WTC11 (cell line): ENCODE data around the gene PRDX1. TPM values are rescaled to one million over a fixed set of nuclear protein-coding genes. Genes with fewer than 3 reads are reported as not detected.

Experiments used
- ATAC-seq: fragments of 200-7000 bp; cut with Tn5 transposase; 2 replicates; pipeline ENCODE4 v1.10.0; 2021; ENCODE audit warnings: mild to moderate bottlenecking, moderate library complexity
- CTCF ChIA-PET: fragments of 300-600 bp; sonication (Branson Sonifier 250); formaldehyde crosslinking; loops from one replicate; lab custom pipeline; 2021; ENCODE audit warnings: antibody characterized with exemption; lab: Charles Lee
- POLR2A ChIA-PET: fragments of 350-600 bp; sonication (Branson Sonifier 250); formaldehyde crosslinking; loops from one replicate; lab custom pipeline; 2021; ENCODE audit warnings: antibody characterized with exemption; lab: Charles Lee
- DNase-seq: peaks from one replicate; pipeline ENCODE4 v3.0.0; 2021; ENCODE audit warnings: low spot score
- H3K27ac Mint-ChIP-seq: 2 replicates; pipeline ENCODE4 v1.8.0; 2021; ENCODE audit warnings: mixed read lengths
- H3K27me3 Mint-ChIP-seq: 2 replicates; pipeline ENCODE4 v1.8.0; 2021; ENCODE audit warnings: low read depth, mild to moderate bottlenecking, moderate library complexity, mixed read lengths
- H3K36me3 Mint-ChIP-seq: 2 replicates; pipeline ENCODE4 v1.8.0; 2021; ENCODE audit warnings: mixed read lengths
- H3K4me1 Mint-ChIP-seq: 2 replicates; pipeline ENCODE4 v1.8.0; 2022; ENCODE audit warnings: mixed read lengths
- H3K4me3 Mint-ChIP-seq: 2 replicates; pipeline ENCODE4 v1.8.0; 2021; ENCODE audit warnings: mild to moderate bottlenecking, moderate library complexity, mixed read lengths
- H3K9me3 Mint-ChIP-seq: 2 replicates; pipeline ENCODE4 v1.8.0; 2021; ENCODE audit warnings: mixed read lengths
- HMGA2 ChIP-seq: fragments of 250-450 bp; sonication (Bioruptor Pico); IDR thresholded peaks from 2 replicates; pipeline ENCODE4 v1.4.0; 2021; ENCODE audit warnings: mild to moderate bottlenecking, moderate library complexity
- MXD4 ChIP-seq: fragments of 250-450 bp; sonication (Bioruptor Pico); IDR thresholded peaks from 2 replicates; pipeline ENCODE4 v1.8.0; 2021; ENCODE audit warnings: mild to moderate bottlenecking, moderate library complexity, borderline replicate concordance
- SMAD4 ChIP-seq: sonication (generic); formaldehyde crosslinking; IDR thresholded peaks from 2 replicates; pipeline ENCODE4 v1.8.0; 2022; ENCODE audit warnings: mild to moderate bottlenecking, missing genetic modification reagents
- TCF7 ChIP-seq: sonication (generic); formaldehyde crosslinking; IDR thresholded peaks from 2 replicates; pipeline ENCODE4 v1.8.0; 2022; ENCODE audit warnings: mild to moderate bottlenecking, low read depth, missing genetic modification reagents, moderate library complexity
- TEAD1 ChIP-seq: sonication (generic); formaldehyde crosslinking; IDR thresholded peaks from 2 replicates; pipeline ENCODE4 v1.8.0; 2022; ENCODE audit warnings: mild to moderate bottlenecking, missing genetic modification reagents
- ZMAT4 ChIP-seq: fragments of 250-450 bp; sonication (Bioruptor Pico); IDR thresholded peaks from 2 replicates; pipeline ENCODE4 v1.9.0; 2021; ENCODE audit warnings: mild to moderate bottlenecking
- ZNF416 ChIP-seq: fragments of 250-450 bp; sonication (Bioruptor Pico); IDR thresholded peaks from 2 replicates; pipeline ENCODE4 v1.9.0; 2021; ENCODE audit warnings: mild to moderate bottlenecking, inconsistent platforms
- ZNF423 ChIP-seq: fragments of 250-450 bp; sonication (Bioruptor Pico); IDR thresholded peaks from 2 replicates; pipeline ENCODE4 v2.1.2; 2022; ENCODE audit warnings: mild to moderate bottlenecking, moderate library complexity
- ZNF425 ChIP-seq: fragments of 250-450 bp; sonication (Bioruptor Pico); conservative IDR thresholded peaks from 2 replicates; pipeline ENCODE4 v1.9.0; 2021; ENCODE audit warnings: mild to moderate bottlenecking
- ZNF512 ChIP-seq: sonication (generic); formaldehyde crosslinking; IDR thresholded peaks from 2 replicates; pipeline ENCODE4 v1.8.1; 2022; ENCODE audit warnings: missing genetic modification reagents, borderline replicate concordance
- total RNA-seq: library from RNA; stranded (reverse); gene quantifications from 3 replicates; pipeline ENCODE4 v1.2.3, GENCODE V29; 2021
- TF ChIP-seq, protein P1 (sequence below): sonication (generic); formaldehyde crosslinking; IDR thresholded peaks from 2 replicates; pipeline ENCODE4 v1.8.1; 2023; ENCODE audit warnings: mild to moderate bottlenecking, missing genetic modification reagents
- TF ChIP-seq, protein P2 (sequence below): sonication (generic); formaldehyde crosslinking; IDR thresholded peaks from 2 replicates; pipeline ENCODE4 v1.8.0; 2023; ENCODE audit warnings: missing genetic modification reagents, mild to moderate bottlenecking, borderline replicate concordance

Gene PRDX1
- total RNA-seq, 1 experiment from 2014 or later: 1,197 TPM

GRCh38 chr1:45501505-45501859 lies 20.2 kb downstream of the PRDX1 start:
- Mint-ChIP-seq H3K27ac (peak overlapping the region; percentile 33), H3K9me3 (peaks cover 5% of the 10 kb centered on the region), H3K36me3 (peaks cover 6% of the 10 kb centered on the region), H3K4me1 (peaks cover 16% of the 10 kb centered on the region), H3K4me3 (0 out of 2 replicates have a peak overlapping the region, but pooled peaks have one; percentile 97), H3K27me3 (no peaks in the 10 kb centered on the region)
- ATAC-seq: no peak
- POLR2A ChIA-PET: interaction anchor here (0.5 to 2.5 kb wide), 4 partner anchors 10 to 102 kb away, joined by 3 to 14 read pairs (median 6); partner anchors contain the start of gene TESK2
- DNase-seq: no peak
- CTCF ChIA-PET: interaction anchor here (1.0 to 1.6 kb wide), 3 partner anchors 9 to 141 kb away, joined by 4 to 6 read pairs (median 5); no protein-coding TSS in a partner anchor
- TF ChIP-seq TEAD1 (CRISPR knock-in tag) (no peak), TCF7 (CRISPR knock-in tag) (no peak)

- DNase-seq (no peak), ATAC-seq (no peak)
- Mint-ChIP-seq H3K27ac (peak overlapping the region; percentile 90; the same call in 1 of the 2 replicates), H3K27me3 (no peaks in the 10 kb centered on the region), H3K9me3 (peaks cover 6% of the 10 kb centered on the region), H3K4me1 (peaks cover 16% of the 10 kb centered on the region), H3K4me3 (peak overlapping the region; percentile 97), H3K36me3 (peaks cover 13% of the 10 kb centered on the region)
- POLR2A ChIA-PET: interaction anchor here (0.5 to 2.5 kb wide), 9 partner anchors 9 to 778 kb away, joined by 4 to 16 read pairs (median 6); partner anchors contain the start of genes MUTYH, PRDX1, TESK2 and TOE1
- CTCF ChIA-PET: interaction anchor here (1.0 to 2.6 kb wide), 8 partner anchors 9 to 481 kb away, joined by 3 to 29 read pairs (median 10); partner anchors contain the start of genes MUTYH, TESK2 and TOE1
- TF ChIP-seq ZNF512 (CRISPR knock-in tag) (no peak), ZNF423 (peak; percentile 91)
- TF ChIP-seq, protein P1, sequence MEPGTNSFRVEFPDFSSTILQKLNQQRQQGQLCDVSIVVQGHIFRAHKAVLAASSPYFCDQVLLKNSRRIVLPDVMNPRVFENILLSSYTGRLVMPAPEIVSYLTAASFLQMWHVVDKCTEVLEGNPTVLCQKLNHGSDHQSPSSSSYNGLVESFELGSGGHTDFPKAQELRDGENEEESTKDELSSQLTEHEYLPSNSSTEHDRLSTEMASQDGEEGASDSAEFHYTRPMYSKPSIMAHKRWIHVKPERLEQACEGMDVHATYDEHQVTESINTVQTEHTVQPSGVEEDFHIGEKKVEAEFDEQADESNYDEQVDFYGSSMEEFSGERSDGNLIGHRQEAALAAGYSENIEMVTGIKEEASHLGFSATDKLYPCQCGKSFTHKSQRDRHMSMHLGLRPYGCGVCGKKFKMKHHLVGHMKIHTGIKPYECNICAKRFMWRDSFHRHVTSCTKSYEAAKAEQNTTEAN (CRISPR knock-in tag): no peak
Measured at GRCh38 chr1:45499415-45499769, 22.3 kb downstream of the PRDX1 start.

DNA sequence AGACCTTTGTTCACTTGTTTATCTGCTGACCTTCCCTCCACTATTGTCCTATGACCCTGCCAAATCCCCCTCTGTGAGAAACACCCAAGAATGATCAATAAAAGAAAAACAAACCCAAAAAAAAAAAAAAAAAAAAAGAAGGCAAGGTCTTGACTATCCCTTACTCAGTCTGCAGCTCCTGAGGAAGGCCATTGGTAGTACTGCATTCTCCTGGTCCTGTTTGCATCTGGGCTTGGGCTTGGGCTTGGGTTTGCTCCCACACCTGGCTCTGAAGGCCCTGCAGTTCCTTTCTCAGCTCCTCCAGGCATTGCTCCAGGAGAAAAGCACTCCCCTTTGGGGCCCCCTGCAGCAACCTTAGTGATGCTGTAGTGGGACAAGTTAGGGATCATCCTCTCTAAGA lies 23.4 kb downstream of the PRDX1 start:
- DNase-seq (no peak), ATAC-seq (no peak)
- ChIA-PET CTCF (interaction anchor here (0.6 to 2.6 kb wide), 4 partner anchors 8 to 1183 kb away, joined by 3 to 29 read pairs (median 12); partner anchors contain the start of gene TESK2), POLR2A (interaction anchor here (0.6 kb wide), 1 partner anchor 17 kb away, joined by 3 read pairs; no protein-coding TSS in a partner anchor)
- Mint-ChIP-seq H3K4me1 (peaks cover 16% of the 10 kb centered on the region), H3K27ac (no peak overlapping the region), H3K36me3 (peaks cover 10% of the 10 kb centered on the region), H3K4me3 (no peak overlapping the region; the same call in 1 of the 2 replicates), H3K27me3 (no peaks in the 10 kb centered on the region), H3K9me3 (peaks cover 6% of the 10 kb centered on the region)
- TF ChIP-seq SMAD4 (CRISPR knock-in tag) (no peak), ZNF416 (no peak), ZNF425 (CRISPR knock-in tag) (no peak), ZMAT4 (no peak), MXD4 (no peak), HMGA2 (CRISPR knock-in tag) (no peak)
- TF ChIP-seq, protein P2, sequence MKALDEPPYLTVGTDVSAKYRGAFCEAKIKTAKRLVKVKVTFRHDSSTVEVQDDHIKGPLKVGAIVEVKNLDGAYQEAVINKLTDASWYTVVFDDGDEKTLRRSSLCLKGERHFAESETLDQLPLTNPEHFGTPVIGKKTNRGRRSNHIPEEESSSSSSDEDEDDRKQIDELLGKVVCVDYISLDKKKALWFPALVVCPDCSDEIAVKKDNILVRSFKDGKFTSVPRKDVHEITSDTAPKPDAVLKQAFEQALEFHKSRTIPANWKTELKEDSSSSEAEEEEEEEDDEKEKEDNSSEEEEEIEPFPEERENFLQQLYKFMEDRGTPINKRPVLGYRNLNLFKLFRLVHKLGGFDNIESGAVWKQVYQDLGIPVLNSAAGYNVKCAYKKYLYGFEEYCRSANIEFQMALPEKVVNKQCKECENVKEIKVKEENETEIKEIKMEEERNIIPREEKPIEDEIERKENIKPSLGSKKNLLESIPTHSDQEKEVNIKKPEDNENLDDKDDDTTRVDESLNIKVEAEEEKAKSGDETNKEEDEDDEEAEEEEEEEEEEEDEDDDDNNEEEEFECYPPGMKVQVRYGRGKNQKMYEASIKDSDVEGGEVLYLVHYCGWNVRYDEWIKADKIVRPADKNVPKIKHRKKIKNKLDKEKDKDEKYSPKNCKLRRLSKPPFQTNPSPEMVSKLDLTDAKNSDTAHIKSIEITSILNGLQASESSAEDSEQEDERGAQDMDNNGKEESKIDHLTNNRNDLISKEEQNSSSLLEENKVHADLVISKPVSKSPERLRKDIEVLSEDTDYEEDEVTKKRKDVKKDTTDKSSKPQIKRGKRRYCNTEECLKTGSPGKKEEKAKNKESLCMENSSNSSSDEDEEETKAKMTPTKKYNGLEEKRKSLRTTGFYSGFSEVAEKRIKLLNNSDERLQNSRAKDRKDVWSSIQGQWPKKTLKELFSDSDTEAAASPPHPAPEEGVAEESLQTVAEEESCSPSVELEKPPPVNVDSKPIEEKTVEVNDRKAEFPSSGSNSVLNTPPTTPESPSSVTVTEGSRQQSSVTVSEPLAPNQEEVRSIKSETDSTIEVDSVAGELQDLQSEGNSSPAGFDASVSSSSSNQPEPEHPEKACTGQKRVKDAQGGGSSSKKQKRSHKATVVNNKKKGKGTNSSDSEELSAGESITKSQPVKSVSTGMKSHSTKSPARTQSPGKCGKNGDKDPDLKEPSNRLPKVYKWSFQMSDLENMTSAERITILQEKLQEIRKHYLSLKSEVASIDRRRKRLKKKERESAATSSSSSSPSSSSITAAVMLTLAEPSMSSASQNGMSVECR (CRISPR knock-in tag): no peak
